Activated CD4-positive, alpha-beta T cell treated with anti-CD3 and anti-CD28 coated beads for 4 hours (primary cell): ENCODE data around the gene PNKP.

ENCODE experiments used
- DNase-seq, 2 donors: peaks; one replicate each; pipeline ENCODE4 v3.0.0-alpha.2; 2020

The PNKP gene

GRCh38 chr19:49866933-49867782 is at the start of gene PNKP:
PNKP (minus strand) TSS chr19:49867576; CDS start chr19:49867204, 372 bp downstream.
- DNase-seq = peak; percentile 84 to 86

DNA sequence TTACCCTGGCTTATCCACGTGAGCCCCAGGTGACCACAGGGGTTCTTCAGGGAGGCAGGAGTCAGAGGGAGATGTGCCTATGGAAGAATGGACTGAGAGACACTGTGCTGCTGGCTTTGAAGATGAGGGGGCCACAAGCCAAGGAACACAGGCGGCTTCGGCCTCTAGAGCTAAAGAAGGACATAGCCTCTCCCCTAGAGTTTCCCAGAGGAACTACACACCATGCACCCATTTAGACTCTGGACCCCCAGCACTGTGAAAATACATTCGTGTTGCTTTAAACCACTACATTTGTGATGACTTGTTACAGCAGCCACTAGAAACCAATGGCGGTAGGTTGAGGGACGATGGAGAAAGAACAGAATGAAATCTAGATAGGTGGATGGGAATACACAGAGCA is 47.9 kb upstream of the PNKP start:
- no peak for DNase-seq

DNA sequence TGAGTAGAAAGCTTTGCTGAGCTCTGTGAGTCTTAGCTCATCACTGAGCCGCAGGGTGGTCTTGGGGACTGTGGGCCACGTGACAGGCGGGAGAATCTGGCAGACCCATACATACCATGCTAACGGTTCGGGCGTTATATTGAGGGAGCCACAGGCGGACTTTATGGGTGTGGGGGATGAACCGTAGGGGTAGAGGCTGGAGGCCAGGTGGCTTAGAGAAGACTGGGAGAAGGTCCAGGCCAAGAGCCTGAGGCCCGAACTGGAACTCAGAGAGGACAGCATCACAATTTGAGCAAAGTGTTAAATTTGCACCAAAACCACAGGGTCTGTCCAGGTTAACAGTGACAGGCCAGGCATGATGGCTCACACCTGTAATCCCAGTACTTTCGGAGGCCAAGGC is 46.3 kb upstream of the PNKP start:
- no peak for DNase-seq

DNA sequence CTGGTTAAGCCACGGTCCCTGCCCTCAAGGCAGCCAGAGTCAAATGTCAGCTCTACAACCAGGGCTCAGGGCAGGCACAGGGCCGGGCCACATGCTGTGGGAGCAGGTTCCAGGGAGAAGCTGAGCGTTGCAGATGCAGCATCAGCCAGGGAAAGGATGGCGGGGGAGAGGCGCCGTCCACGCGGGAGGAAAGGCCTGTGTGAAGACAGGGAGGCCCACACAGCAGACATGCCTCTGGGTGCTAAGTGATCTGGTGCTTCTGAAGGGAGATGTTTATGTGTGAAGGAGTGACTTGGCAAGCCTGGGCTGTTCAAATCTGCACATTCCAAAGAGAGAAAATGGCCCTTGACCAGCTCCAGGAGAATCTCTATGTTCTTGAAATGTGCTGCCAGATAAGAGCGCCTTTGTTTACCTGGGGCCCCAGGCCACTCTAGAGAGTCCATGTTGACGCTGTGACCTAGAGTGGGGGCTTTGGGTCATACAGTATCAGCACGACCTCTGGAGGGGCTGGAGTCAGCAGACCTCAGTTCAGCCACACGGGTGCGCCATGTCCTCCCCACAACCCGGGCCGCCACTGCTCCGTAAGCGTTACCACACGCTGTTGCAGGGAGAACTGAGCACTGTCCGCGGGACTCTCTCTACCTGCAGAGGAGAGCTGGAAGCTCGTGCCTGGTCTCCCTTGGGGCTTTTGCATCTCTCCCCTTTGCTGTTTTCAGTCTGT is 45.7 kb upstream of the PNKP start:
- DNase-seq = no peak

DNA sequence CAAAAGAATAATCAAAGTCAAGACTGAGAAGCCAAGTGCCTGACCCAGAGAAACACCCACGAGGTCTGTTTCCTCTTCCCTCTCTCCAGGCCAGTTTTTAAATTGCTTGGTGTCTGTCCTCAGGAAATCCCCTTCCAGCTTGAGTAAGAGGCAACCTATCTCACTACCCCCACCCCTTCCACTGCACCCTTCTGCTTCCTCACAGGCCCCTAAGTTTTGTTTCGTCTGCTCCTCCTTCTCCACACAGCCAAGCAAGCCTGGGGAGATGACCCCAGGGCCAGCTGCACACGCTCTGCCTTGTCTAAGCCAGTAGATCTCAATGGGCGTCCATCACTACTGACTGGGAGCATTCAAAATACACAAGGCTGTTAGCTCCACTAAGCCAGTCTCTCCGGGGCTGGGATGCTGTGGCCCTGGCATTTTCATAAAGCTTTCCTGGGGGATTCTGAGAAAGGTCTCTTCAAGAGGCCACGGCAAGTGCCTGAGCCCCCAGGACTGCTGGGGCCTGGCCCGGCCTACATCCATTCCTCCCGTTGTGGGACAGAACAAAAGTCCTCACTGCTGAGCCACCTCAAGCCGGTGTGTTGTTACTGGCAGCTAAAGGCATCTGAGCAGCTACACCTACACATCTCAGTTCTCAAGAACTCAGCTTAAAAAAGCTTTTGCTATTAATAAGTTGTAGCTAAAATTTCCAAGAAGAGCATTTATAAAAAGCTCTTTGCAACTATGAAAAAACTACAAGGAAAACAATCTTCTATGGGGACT is 44.2 kb upstream of the PNKP start:
- no peak for DNase-seq

- DNase-seq = no peak
Measured at GRCh38 chr19:49910179-49910578, 42.8 kb upstream of the PNKP start.

DNA sequence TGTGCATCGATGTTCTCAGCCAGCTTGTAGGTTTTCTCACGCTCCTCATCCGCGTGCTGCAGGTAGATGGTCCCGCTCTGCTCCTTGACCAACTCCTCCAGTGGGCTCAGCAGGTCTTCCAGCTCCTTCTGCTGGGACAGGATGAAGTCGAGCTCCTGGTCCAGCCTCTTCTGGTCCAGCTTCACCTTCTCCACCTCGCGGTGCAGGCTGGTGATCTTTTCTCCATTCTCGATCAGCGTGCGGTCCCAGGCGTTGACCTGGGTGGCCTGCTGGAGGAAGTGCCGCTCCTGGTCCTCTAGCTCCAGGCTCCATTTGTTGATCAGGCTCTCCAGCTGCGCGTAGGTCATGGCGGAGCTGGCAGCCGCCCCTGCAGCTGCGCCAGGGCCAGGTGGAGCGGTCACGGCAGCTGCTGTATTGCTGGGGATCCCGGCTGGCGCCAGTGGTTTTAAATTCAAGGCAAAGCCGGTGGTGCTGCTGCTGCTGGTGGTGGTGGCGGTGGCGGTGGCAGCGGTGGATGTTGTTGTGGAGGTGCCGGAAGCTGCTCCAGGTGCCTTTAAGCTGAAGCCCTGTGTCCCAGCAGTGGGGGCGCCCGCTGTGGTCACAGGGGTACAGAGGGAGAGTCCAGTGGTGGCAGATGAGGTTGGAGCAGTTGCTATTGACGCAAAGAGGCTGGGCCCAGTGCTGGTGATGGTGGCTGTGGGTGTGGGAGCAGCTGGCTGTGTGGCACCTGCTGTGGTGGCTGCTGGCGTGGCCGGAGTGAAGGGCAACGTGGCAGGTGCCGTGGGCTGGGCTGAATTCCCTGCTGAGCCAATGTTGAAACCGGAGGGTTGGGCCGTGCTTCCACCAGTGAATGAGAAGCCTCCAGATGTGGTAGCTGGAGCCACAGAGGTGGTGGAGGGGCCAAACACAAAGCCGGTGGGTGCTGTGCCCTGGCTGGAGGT is 41.4 kb upstream of the PNKP start:
- DNase-seq = no peak

DNA sequence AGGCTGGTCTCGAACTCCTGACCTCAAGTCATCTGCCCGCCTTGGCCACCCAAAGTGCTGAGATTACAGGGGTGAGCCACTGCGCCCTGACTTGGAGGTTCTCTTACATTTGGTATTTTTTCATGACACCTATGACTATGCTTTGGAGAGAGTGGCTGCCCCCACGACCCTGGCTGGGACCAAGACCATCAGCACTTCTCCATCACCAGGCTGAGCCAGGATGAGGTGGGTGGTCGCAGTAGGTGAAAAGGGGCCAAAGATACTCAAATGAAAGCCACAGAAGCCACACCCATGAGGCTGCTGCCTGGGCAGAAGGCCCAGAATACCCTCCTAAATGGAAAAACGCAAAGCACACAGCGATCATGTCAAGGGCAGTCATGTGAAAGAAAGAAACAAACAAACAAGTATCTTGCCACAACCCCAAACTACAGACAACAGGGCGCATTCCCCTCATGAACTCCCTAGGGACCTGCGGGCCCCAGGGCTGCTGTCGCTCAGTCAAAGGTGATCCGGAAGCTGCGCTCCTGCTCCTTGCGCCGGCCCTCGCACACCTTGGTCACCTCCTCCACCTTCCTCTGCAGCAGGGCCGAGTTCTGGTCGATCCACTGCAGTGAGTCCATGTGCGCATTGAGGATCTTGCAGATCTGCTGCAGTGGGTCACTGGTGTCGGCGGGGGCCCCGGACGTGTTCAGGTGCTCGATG is 40.5 kb upstream of the PNKP start:
- no peak for DNase-seq

- DNase-seq = no peak
Measured at GRCh38 chr19:49906879-49907564, 39.6 kb upstream of the PNKP start.

DNA sequence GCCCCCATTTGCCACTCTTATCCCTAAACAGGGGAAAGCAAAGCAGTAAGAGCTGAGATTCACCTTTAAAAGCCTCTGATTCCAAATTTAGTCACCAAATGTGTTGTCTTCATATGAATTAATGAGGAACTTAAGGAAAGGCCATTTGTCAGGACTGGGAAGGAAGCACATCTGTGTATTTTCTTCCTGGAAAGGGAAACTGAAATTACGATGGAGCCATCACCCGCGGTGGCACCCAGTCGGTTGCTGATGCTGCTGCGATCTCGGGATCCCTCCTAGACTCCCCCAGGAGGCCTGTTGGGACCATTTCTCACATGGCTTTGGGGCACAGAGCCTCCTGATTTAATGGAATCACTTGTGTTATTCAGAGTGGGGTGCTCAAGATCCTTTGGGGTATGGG is 36.8 kb upstream of the PNKP start:
- DNase-seq = no peak

GRCh38 chr19:49896863-49897621 is 29.7 kb upstream of the PNKP start, which contains the start of gene IL4I1:
IL4I1 (minus strand) TSS chr19:49896887; CDS start chr19:49896160, 727 bp downstream.
- peak; percentile 64 to 65 for DNase-seq

- DNase-seq = no peak
Measured at GRCh38 chr19:49895566-49896297, 28.4 kb upstream of the PNKP start.

DNA sequence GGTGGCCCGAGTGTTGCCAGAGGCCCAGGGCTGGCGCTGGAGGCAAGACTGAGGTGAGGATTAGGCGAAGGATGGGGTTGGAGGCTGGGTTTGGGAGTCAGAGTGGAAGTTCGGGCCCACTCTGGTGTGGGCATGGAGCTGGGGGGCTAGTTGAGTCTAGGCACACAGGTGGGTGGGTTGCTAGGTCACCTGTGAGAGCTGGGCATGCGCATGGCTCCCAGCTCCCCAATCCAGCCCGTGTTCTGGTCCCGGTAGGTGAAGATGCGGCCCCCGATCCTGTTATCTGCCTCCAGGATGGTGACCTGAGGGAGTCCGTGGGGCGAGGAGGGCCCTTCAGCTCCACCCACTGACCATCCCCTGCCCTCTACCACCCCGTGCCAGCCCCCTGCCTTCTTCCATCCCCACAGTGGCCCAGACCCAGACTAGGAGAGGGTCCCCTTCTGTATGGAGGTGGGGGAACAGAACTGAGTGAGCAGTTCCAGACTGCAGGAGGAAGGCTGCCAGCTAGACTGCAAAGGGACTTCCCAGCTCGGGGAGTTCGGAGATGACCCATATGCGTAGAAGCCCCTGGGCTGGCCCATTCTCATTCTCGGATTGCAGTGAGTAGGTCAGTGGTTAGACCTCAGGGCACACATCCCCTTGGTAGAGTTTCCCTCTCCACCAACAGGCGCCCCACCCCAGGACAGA is 27.6 kb upstream of the PNKP start:
- no peak for DNase-seq

DNA sequence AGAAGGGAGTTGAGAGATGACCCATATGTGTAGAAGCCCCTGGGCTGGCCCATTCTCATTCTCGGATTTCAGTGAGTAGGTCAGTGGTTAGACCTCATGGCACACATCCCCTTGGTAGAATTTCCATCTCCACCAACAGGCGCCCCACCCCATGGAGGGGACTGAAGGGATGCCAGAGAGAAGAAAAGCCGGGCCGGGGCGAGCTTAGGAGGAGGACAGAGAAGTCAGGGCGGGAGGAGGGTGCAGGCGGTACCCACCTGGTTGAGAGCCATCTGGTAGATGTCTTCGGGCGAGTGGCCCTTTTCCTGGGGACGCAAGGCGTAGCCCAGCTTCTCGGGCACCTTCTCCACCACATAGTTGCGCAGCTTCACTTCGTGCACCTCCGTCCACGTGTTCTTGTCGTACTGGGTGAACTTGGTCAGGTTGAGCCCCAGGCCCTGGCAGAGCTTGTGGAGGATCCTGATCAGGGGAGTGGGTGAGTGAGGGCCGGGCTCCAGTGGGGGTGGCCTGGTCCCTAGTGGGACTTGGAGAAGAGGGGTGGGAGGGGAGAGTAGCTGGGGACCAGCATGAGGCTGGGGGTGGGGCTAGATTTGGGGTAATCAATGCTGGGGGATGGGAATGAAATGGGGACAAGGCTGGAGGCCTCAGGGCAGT is 26.8 kb upstream of the PNKP start:
- no peak for DNase-seq

GRCh38 chr19:49892716-49893115 is 25.3 kb upstream of the PNKP start:
- no peak for DNase-seq

DNA sequence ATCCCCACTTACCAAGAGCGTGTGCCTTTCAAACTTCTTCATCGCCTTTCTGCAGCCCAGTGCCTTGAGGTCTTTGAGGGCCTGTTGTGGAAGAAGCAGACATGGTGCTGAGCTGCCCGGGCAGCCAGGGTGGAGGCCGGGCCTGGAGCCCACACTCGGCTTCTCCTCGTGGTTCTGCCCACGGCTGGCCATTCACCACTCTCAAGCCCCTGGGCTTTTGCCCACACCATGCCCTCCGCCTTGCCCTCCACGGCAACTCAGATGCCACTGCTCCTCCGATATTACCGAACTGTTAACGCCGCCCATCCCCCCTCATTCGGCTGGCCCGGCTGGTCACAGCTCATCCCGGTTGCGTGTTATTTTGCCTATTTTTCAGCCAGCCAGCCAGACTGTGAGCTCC is 24.0 kb upstream of the PNKP start:
- no peak for DNase-seq

DNA sequence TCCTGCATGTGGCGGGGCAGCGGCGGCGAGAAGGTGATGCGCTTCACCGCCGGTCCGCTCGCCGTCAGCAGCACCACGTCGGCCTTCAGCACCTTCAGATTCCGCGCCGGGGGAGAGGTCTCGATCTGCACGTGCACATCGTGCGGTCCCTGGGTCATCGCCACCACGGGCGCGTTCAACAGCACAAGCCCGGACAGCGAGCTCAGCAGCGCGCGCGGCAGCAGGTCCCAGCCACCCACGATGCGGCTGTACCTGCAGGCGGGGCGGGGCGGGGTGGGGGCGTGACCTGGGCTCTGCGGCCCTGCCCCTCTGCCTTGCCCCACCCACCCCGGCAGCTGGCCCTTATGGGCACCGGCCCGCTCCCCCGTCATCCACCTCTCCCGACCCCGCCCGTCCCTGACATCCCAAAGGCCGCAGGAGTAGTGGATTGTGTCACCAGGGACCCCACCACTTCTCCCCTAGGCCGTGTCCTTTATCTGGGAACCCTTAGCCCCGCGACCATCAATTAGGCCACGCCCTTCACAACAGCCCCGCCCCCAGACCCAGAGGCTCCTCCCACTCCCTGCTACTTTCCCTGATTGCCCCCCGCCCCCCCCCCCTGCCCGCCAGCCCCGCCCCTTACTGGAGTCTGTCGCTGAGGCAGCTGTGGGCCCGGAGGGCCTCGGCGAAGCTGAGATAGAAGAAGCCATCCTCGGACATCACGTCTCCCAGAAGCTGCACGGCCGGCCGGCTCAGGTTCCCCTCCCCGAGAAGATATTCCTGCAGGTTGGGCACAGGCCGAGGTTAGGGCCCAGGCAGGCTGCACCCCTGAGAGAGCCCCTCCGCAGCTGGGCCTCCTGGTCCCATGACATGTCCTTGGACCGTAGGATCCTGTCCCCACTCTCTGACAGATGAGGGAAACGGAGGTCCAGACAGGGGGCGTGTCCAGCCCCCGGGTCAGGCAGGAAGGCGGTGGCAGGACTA is 23.3 kb upstream of the PNKP start:
- peak; percentile 72 to 73 for DNase-seq
